Transverse colon (tissue), 3 donors: ENCODE results near the gene ALS2CL.

Experiments used
- CTCF ChIP-seq, 5 experiments: fragments of 200-600 bp in 3 of 5; fragments of 450-650 bp in 2 of 5; sonication (generic) in 3 of 5; IDR thresholded peaks; 1 replicate in 2 of 5; 2 replicates in 3 of 5; pipeline ENCODE4 v1.5.1; 2016 to 2017; ENCODE audit warnings: antibody characterized with exemption in 5 of 5, inconsistent platforms in 3 of 5, mild to moderate bottlenecking in 2 of 5, moderate library complexity in 1 of 5
- POLR2A ChIP-seq: fragments of 450-650 bp; IDR thresholded peaks from one replicate; pipeline ENCODE4 v1.6.1; 2016; ENCODE audit warnings: antibody characterized with exemption, mild to moderate bottlenecking, moderate library complexity

GRCh38 chr3:46665763-46666452 is 27.6 kb downstream of the ALS2CL start:
- TF ChIP-seq POLR2A = no peak
- no peak for TF ChIP-seq CTCF (IDR thresholded peaks at IDR 0.05)
